Esophagus squamous epithelium (tissue), 5 donors: ENCODE measurements around the gene LARP4. TPM values are rescaled to one million over a fixed set of nuclear protein-coding genes. Genes with fewer than 3 reads are reported as not detected.
"Not testable (repeated sequence)": the region's sequence is repeated elsewhere in the genome, so short reads cannot be mapped to it uniquely, and the experiment has no call there.

Experiments used
- DNase-seq: peaks from one replicate; lab custom pipeline; 2025; lab: John Stamatoyannopoulos, UW
- H3K27ac ChIP-seq, 4 donors: fragments of 200-600 bp; sonication (generic); one replicate each; pipeline ENCODE4 v1.5.1; 2016 to 2019; ENCODE audit warnings: mild to moderate bottlenecking in 1 of 4
- H3K27me3 ChIP-seq, 4 donors: fragments of 200-600 bp; sonication (generic); 1 replicate in 3 of 4; 2 replicates in 1 of 4; pipeline versions ENCODE4 v1.5.1 to v1.6.0; 2017 to 2021; ENCODE audit warnings: antibody characterized with exemption in 1 of 4
- H3K36me3 ChIP-seq, 3 donors: fragments of 200-600 bp; sonication (generic); one replicate each; pipeline ENCODE4 v1.5.1; 2016 to 2019
- H3K4me1 ChIP-seq, 3 donors: fragments of 200-600 bp; sonication (generic); one replicate each; pipeline ENCODE4 v1.5.1; 2017 to 2019
- H3K4me3 ChIP-seq, 4 donors: fragments of 200-600 bp; sonication (generic); 1 replicate in 3 of 4; 2 replicates in 1 of 4; pipeline ENCODE4 v1.5.1; 2016 to 2019; ENCODE audit warnings: mild to moderate bottlenecking in 2 of 4, moderate library complexity in 1 of 4
- H3K9me3 ChIP-seq, 3 donors: fragments of 200-600 bp; sonication (generic); one replicate each; pipeline ENCODE4 v1.5.1; 2016 to 2019
- POLR2A ChIP-seq, 4 donors: fragments of 450-650 bp; IDR thresholded peaks; one replicate each; pipeline ENCODE4 v1.6.1; 2017; ENCODE audit warnings: antibody characterized with exemption in 4 of 4, mild to moderate bottlenecking in 4 of 4, moderate library complexity in 3 of 4
- WGBS, 2 donors: methylation state at CpG; one replicate each; pipeline ENCODE4 v1.1.5; 2018; 5-methylcytosine and 5-hydroxymethylcytosine counted together
- intact Hi-C: fragments of 100-400 bp; cut with DNase I; formaldehyde crosslinking; loops from one replicate; pipeline ENCODE4 v1.15.0; 2022
- total RNA-seq, 4 donors: library from RNA; depleted of rRNA; stranded (reverse); fragments of >200 nt; gene quantifications; one replicate each; pipeline ENCODE4 v1.1.0, GENCODE V29; 2016
- TF ChIP-seq, protein P1 (sequence below), 6 experiments: fragments of 450-650 bp in 4 of 6; fragments of 200-600 bp in 2 of 6; sonication (generic) in 2 of 6; IDR thresholded peaks; one replicate each; pipeline ENCODE4 v1.5.1; 2016 to 2019; ENCODE audit warnings: antibody characterized with exemption in 6 of 6, mild to moderate bottlenecking in 4 of 6, moderate library complexity in 4 of 6
- donor health status: DM: yes; HTN: yes; CAD: no.

Gene LARP4
- total RNA-seq, 4 donors from 2014 or later: 22.7 to 36.0 (median 29.6) TPM

- Histone ChIP-seq H3K9me3 (no peaks in the 10 kb centered on the region), H3K27ac (peak overlapping the region; percentile 41 to 82 (median 75)), H3K4me1 (peaks cover 19 to 86% (median 21%) of the 10 kb centered on the region in 3 donors), H3K36me3 (no peaks in the 10 kb centered on the region), H3K27me3 (no peaks in the 10 kb centered on the region), H3K4me3 (no peak overlapping the region)
- 80 to 86% methylated on average over 10 to 11 of the region's 11 CpGs for WGBS, 2 donors
- TF ChIP-seq POLR2A (IDR thresholded peaks at IDR 0.05): no peak
- TF ChIP-seq, protein P1, sequence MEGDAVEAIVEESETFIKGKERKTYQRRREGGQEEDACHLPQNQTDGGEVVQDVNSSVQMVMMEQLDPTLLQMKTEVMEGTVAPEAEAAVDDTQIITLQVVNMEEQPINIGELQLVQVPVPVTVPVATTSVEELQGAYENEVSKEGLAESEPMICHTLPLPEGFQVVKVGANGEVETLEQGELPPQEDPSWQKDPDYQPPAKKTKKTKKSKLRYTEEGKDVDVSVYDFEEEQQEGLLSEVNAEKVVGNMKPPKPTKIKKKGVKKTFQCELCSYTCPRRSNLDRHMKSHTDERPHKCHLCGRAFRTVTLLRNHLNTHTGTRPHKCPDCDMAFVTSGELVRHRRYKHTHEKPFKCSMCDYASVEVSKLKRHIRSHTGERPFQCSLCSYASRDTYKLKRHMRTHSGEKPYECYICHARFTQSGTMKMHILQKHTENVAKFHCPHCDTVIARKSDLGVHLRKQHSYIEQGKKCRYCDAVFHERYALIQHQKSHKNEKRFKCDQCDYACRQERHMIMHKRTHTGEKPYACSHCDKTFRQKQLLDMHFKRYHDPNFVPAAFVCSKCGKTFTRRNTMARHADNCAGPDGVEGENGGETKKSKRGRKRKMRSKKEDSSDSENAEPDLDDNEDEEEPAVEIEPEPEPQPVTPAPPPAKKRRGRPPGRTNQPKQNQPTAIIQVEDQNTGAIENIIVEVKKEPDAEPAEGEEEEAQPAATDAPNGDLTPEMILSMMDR (IDR thresholded peaks at IDR 0.05): no peak
- DNase-seq: no peak
- intact Hi-C loops: no loop called here
Observed at GRCh38 chr12:50518090-50518489, 117.4 kb downstream of the LARP4 start.

DNA sequence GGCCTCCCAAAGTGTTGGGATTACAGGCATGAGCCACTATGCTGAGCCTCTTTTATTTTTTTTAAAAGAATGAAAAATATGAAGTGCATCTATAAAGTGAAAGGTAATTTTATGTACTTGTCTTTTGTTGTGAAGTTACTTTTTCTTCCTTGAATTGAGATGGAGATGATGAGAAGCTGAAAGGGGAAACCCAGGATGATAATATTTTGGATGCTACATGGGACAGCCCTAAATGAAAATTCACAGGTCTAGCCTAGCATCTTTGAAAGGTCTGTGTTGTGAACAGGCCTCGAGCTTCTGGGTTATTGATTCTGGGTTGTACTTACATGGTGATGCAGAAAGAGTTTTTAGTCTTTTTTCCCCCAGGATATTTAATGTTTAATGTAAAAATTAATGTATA, 118.7 kb downstream of the LARP4 start:
- WGBS, 2 donors: 47 to 71% methylated on average over 1 of the region's 1 CpG
- intact Hi-C loops: no loop called here
- Histone ChIP-seq H3K4me1 (peaks cover 16 to 73% (median 20%) of the 10 kb centered on the region in 3 donors), H3K27ac (no peak overlapping the region), H3K4me3 (no peak overlapping the region), H3K36me3 (no peaks in the 10 kb centered on the region), H3K9me3 (no peaks in the 10 kb centered on the region), H3K27me3 (no peaks in the 10 kb centered on the region)
- DNase-seq: no peak
- TF ChIP-seq, protein P1 (IDR thresholded peaks at IDR 0.05): no peak
- no peak for TF ChIP-seq POLR2A (IDR thresholded peaks at IDR 0.05)

GRCh38 chr12:50520416-50521207, 119.9 kb downstream of the LARP4 start:
- Histone ChIP-seq H3K27me3 (no peaks in the 10 kb centered on the region), H3K4me1 (peaks cover 12 to 60% (median 14%) of the 10 kb centered on the region in 3 donors), H3K27ac (peak overlapping the region in 3 of 4 donors; percentile 40 to 70 (median 41)), H3K36me3 (no peaks in the 10 kb centered on the region), H3K9me3 (no peaks in the 10 kb centered on the region), H3K4me3 (no peak overlapping the region)
- intact Hi-C loops: no loop called here
- 30 to 57% methylated on average over 4 to 8 of the region's 8 CpGs for WGBS, 2 donors
- no peak for DNase-seq
- TF ChIP-seq POLR2A (IDR thresholded peaks at IDR 0.05): no peak
- TF ChIP-seq, protein P1 (IDR thresholded peaks at IDR 0.05): no peak

DNA sequence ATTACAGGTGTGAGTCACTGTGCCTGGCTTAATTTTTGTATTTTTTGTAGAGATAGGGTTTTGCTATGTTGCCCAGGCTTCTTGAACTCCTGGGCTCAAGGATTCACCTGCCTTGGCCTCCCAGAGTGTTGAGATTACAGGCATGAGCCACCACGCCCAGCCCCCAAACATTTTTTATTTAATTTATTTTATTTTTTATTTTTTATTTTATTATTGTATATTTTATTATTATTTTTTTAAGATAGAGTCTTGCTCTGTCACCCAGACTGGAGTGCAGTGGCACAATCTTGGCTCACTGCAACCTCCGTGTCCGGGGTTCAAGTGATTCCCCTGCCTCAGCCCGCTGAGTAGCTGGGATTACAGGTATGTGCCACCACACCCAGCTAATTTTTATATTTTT, 121.1 kb downstream of the LARP4 start:
- WGBS, 2 donors: 96 to 98% methylated on average over 4 of the region's 4 CpGs
- H3K36me3 ChIP-seq, intact Hi-C loops, H3K4me3 ChIP-seq, DNase-seq, H3K27me3 ChIP-seq, H3K9me3 ChIP-seq: not testable (repeated sequence)
- Histone ChIP-seq H3K27ac (peak overlapping the region in 2 of 4 donors; percentile 40 to 70), H3K4me1 (peaks cover 12 to 56% (median 14%) of the 10 kb centered on the region in 3 donors)

DNA sequence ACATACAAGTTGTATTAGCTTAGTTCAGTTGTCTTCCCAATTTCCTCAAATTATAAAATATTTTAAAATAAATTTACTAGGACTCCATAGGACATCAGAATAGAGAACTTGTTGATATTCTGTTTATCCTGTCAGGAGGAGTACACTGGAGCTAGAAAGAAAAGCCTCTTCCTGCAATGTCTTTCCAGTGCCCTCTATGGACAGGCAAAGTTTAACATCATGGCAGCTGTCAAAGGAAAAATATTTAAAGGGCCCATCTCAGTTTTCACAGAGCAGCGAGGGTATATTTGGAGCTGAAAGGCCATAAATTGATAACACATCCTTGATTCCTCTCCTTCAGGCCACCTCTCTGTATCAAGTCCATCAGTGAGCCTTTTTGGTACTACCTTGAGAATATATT, 123.1 kb downstream of the LARP4 start:
- Histone ChIP-seq H3K4me3 (no peak overlapping the region), H3K9me3 (no peaks in the 10 kb centered on the region), H3K27ac (no peak overlapping the region), H3K36me3 (no peaks in the 10 kb centered on the region), H3K4me1 (peaks cover 0 to 37% (median 9%) of the 10 kb centered on the region in 3 donors), H3K27me3 (no peaks in the 10 kb centered on the region)
- 91 to 93% methylated on average over 1 of the region's 1 CpG for WGBS, 2 donors
- intact Hi-C loops: no loop called here
- TF ChIP-seq POLR2A (IDR thresholded peaks at IDR 0.05): no peak
- TF ChIP-seq, protein P1 (IDR thresholded peaks at IDR 0.05): no peak
- DNase-seq: no peak
